ENCODE results near the gene FAM13C.

DNA sequence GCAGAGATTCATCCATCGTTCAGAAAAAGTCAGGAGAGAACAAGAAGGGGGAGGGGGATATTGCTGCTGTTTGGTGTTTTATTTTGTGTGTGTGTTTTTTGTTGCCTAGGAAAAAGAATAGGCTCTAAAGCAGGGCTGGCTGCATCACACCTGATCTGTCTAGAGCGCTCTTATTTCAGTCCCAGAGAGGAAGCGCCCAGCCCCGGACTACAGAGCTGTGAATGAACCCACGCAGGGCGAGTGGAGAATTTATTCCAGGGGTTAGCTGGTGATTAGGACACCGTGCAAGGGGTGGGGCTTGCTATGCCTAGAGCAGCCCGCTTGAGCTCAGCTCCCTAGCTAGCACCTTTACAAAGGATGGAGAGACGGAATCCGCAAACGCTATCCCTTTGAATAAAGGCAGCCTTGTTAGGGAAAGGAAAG, 621 bp upstream of the FAM13C start:
- TF ChIP-seq RAD21 (conservative IDR thresholded peaks at IDR 0.05 in 1 of 2, IDR thresholded peaks at IDR 0.05 in 1 of 2) (no peak), POLR2A (IDR thresholded peaks at IDR 0.05; ENCODE audit: low read length) (no peak), NR3C1 (IDR thresholded peaks at IDR 0.05) (no peak), POLR2AphosphoS2 (conservative IDR thresholded peaks at IDR 0.05; ENCODE audit: low read length) (no peak), ZFP36 (IDR thresholded peaks at IDR 0.05; ENCODE audit: borderline replicate concordance, partially characterized antibody) (no peak), CBX8 (IDR thresholded peaks at IDR 0.05) (no peak; the same call in 1 of the 2 replicates), MAX (IDR thresholded peaks at IDR 0.05) (no peak)
- TF ChIP-seq, protein P1, sequence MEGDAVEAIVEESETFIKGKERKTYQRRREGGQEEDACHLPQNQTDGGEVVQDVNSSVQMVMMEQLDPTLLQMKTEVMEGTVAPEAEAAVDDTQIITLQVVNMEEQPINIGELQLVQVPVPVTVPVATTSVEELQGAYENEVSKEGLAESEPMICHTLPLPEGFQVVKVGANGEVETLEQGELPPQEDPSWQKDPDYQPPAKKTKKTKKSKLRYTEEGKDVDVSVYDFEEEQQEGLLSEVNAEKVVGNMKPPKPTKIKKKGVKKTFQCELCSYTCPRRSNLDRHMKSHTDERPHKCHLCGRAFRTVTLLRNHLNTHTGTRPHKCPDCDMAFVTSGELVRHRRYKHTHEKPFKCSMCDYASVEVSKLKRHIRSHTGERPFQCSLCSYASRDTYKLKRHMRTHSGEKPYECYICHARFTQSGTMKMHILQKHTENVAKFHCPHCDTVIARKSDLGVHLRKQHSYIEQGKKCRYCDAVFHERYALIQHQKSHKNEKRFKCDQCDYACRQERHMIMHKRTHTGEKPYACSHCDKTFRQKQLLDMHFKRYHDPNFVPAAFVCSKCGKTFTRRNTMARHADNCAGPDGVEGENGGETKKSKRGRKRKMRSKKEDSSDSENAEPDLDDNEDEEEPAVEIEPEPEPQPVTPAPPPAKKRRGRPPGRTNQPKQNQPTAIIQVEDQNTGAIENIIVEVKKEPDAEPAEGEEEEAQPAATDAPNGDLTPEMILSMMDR (IDR thresholded peaks at IDR 0.05), result no peak
- TF ChIP-seq, protein P2, sequence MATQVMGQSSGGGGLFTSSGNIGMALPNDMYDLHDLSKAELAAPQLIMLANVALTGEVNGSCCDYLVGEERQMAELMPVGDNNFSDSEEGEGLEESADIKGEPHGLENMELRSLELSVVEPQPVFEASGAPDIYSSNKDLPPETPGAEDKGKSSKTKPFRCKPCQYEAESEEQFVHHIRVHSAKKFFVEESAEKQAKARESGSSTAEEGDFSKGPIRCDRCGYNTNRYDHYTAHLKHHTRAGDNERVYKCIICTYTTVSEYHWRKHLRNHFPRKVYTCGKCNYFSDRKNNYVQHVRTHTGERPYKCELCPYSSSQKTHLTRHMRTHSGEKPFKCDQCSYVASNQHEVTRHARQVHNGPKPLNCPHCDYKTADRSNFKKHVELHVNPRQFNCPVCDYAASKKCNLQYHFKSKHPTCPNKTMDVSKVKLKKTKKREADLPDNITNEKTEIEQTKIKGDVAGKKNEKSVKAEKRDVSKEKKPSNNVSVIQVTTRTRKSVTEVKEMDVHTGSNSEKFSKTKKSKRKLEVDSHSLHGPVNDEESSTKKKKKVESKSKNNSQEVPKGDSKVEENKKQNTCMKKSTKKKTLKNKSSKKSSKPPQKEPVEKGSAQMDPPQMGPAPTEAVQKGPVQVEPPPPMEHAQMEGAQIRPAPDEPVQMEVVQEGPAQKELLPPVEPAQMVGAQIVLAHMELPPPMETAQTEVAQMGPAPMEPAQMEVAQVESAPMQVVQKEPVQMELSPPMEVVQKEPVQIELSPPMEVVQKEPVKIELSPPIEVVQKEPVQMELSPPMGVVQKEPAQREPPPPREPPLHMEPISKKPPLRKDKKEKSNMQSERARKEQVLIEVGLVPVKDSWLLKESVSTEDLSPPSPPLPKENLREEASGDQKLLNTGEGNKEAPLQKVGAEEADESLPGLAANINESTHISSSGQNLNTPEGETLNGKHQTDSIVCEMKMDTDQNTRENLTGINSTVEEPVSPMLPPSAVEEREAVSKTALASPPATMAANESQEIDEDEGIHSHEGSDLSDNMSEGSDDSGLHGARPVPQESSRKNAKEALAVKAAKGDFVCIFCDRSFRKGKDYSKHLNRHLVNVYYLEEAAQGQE (IDR thresholded peaks at IDR 0.05), result no peak
- TF ChIP-seq, protein P3, sequence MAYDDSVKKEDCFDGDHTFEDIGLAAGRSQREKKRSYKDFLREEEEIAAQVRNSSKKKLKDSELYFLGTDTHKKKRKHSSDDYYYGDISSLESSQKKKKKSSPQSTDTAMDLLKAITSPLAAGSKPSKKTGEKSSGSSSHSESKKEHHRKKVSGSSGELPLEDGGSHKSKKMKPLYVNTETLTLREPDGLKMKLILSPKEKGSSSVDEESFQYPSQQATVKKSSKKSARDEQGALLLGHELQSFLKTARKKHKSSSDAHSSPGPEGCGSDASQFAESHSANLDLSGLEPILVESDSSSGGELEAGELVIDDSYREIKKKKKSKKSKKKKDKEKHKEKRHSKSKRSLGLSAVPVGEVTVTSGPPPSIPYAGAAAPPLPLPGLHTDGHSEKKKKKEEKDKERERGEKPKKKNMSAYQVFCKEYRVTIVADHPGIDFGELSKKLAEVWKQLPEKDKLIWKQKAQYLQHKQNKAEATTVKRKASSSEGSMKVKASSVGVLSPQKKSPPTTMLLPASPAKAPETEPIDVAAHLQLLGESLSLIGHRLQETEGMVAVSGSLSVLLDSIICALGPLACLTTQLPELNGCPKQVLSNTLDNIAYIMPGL (CRISPR knock-in tag; IDR thresholded peaks at IDR 0.05; ENCODE audit: borderline replicate concordance), result no peak
